WTC11 (cell line): ENCODE measurements around the gene CPEB4. TPM values are rescaled to one million over a fixed set of nuclear protein-coding genes. Genes with fewer than 3 reads are reported as not detected.

Experiments used
- ATAC-seq: fragments of 200-7000 bp; cut with Tn5 transposase; 2 replicates; pipeline ENCODE4 v1.10.0; 2021; ENCODE audit warnings: mild to moderate bottlenecking, moderate library complexity
- CTCF ChIA-PET: fragments of 300-600 bp; sonication (Branson Sonifier 250); formaldehyde crosslinking; loops from one replicate; lab custom pipeline; 2021; ENCODE audit warnings: antibody characterized with exemption; lab: Charles Lee
- POLR2A ChIA-PET: fragments of 350-600 bp; sonication (Branson Sonifier 250); formaldehyde crosslinking; loops from one replicate; lab custom pipeline; 2021; ENCODE audit warnings: antibody characterized with exemption; lab: Charles Lee
- DNase-seq: peaks from one replicate; pipeline ENCODE4 v3.0.0; 2021; ENCODE audit warnings: low spot score
- H3K27ac Mint-ChIP-seq: 2 replicates; pipeline ENCODE4 v1.8.0; 2021; ENCODE audit warnings: mixed read lengths
- H3K27me3 Mint-ChIP-seq: 2 replicates; pipeline ENCODE4 v1.8.0; 2021; ENCODE audit warnings: low read depth, mild to moderate bottlenecking, moderate library complexity, mixed read lengths
- H3K36me3 Mint-ChIP-seq: 2 replicates; pipeline ENCODE4 v1.8.0; 2021; ENCODE audit warnings: mixed read lengths
- H3K4me1 Mint-ChIP-seq: 2 replicates; pipeline ENCODE4 v1.8.0; 2022; ENCODE audit warnings: mixed read lengths
- H3K4me3 Mint-ChIP-seq: 2 replicates; pipeline ENCODE4 v1.8.0; 2021; ENCODE audit warnings: mild to moderate bottlenecking, moderate library complexity, mixed read lengths
- H3K9me3 Mint-ChIP-seq: 2 replicates; pipeline ENCODE4 v1.8.0; 2021; ENCODE audit warnings: mixed read lengths
- CREM ChIP-seq: sonication (generic); formaldehyde crosslinking; IDR thresholded peaks from 2 replicates; pipeline ENCODE4 v1.8.1; 2022; ENCODE audit warnings: mild to moderate bottlenecking, missing genetic modification reagents, moderate library complexity
- FOXK1 ChIP-seq: sonication (generic); formaldehyde crosslinking; IDR thresholded peaks from 2 replicates; pipeline ENCODE4 v1.8.0; 2022; ENCODE audit warnings: mild to moderate bottlenecking, moderate library complexity, missing genetic modification reagents
- GRHL2 ChIP-seq: fragments of 250-450 bp; sonication (Bioruptor Pico); IDR thresholded peaks from 2 replicates; pipeline ENCODE4 v1.8.0; 2022; ENCODE audit warnings: mild to moderate bottlenecking, moderate library complexity; ENCODE audit not compliant: insufficient replicate concordance, severe bottlenecking
- JUN ChIP-seq: sonication (generic); formaldehyde crosslinking; IDR thresholded peaks from 2 replicates; pipeline ENCODE4 v1.8.0; 2023; ENCODE audit warnings: mild to moderate bottlenecking, missing genetic modification reagents
- MAX ChIP-seq: sonication (generic); formaldehyde crosslinking; IDR thresholded peaks from 2 replicates; pipeline ENCODE4 v1.8.0; 2022; ENCODE audit warnings: mild to moderate bottlenecking, missing genetic modification reagents
- NR2C2 ChIP-seq: sonication (generic); formaldehyde crosslinking; IDR thresholded peaks from 2 replicates; pipeline ENCODE4 v1.8.0; 2022; ENCODE audit warnings: mild to moderate bottlenecking, missing genetic modification reagents
- PRDM15 ChIP-seq: sonication (generic); formaldehyde crosslinking; IDR thresholded peaks from 2 replicates; pipeline ENCODE4 v1.8.0; 2022; ENCODE audit warnings: missing genetic modification reagents
- PRRX2 ChIP-seq: fragments of 250-450 bp; sonication (Bioruptor Pico); IDR thresholded peaks from 2 replicates; pipeline ENCODE4 v1.8.0; 2021; ENCODE audit warnings: mild to moderate bottlenecking
- SOX15 ChIP-seq: fragments of 250-450 bp; sonication (Bioruptor Pico); IDR thresholded peaks from 2 replicates; pipeline ENCODE4 v1.9.0; 2021; ENCODE audit warnings: mild to moderate bottlenecking
- ZNF138 ChIP-seq: sonication (generic); formaldehyde crosslinking; conservative IDR thresholded peaks from 2 replicates; pipeline ENCODE4 v1.8.1; 2022; ENCODE audit warnings: mild to moderate bottlenecking, moderate library complexity, missing genetic modification reagents
- ZNF219 ChIP-seq: sonication (generic); formaldehyde crosslinking; IDR thresholded peaks from 2 replicates; pipeline ENCODE4 v1.8.0; 2023; ENCODE audit warnings: missing genetic modification reagents, mild to moderate bottlenecking, borderline replicate concordance
- total RNA-seq: library from RNA; stranded (reverse); gene quantifications from 3 replicates; pipeline ENCODE4 v1.2.3, GENCODE V29; 2021
- TF ChIP-seq, protein P1 (sequence below): fragments of 250-450 bp; sonication (Bioruptor Pico); IDR thresholded peaks from 2 replicates; pipeline ENCODE4 v2.1.2; 2022; ENCODE audit warnings: mild to moderate bottlenecking, moderate library complexity
- TF ChIP-seq, protein P2 (sequence below): sonication (generic); formaldehyde crosslinking; IDR thresholded peaks from 2 replicates; pipeline ENCODE4 v1.8.0; 2022; ENCODE audit warnings: mild to moderate bottlenecking, missing genetic modification reagents
- TF ChIP-seq, protein P3 (sequence below): sonication (generic); formaldehyde crosslinking; IDR thresholded peaks from 2 replicates; pipeline ENCODE4 v1.8.1; 2023; ENCODE audit warnings: mild to moderate bottlenecking, missing genetic modification reagents, moderate library complexity
- TF ChIP-seq, protein P4 (sequence below): fragments of 250-450 bp; sonication (Bioruptor Pico); conservative IDR thresholded peaks from 2 replicates; pipeline ENCODE4 v1.9.0; 2021; ENCODE audit warnings: mild to moderate bottlenecking
- TF ChIP-seq, protein P5 (sequence below): sonication (generic); formaldehyde crosslinking; IDR thresholded peaks from 2 replicates; pipeline ENCODE4 v1.8.0; 2023; ENCODE audit warnings: missing genetic modification reagents, mild to moderate bottlenecking, borderline replicate concordance

CPEB4 gene
- total RNA-seq, 1 experiment from 2014 or later: 12.7 TPM

GRCh38 chr5:173963867-173964441, 75.8 kb downstream of the CPEB4 start:
- H3K27me3 Mint-ChIP-seq: no peaks in the 10 kb centered on the region
- TF ChIP-seq FOXK1: peak; percentile 48; the same call in 1 of the 2 replicates
- TF ChIP-seq, protein P1, sequence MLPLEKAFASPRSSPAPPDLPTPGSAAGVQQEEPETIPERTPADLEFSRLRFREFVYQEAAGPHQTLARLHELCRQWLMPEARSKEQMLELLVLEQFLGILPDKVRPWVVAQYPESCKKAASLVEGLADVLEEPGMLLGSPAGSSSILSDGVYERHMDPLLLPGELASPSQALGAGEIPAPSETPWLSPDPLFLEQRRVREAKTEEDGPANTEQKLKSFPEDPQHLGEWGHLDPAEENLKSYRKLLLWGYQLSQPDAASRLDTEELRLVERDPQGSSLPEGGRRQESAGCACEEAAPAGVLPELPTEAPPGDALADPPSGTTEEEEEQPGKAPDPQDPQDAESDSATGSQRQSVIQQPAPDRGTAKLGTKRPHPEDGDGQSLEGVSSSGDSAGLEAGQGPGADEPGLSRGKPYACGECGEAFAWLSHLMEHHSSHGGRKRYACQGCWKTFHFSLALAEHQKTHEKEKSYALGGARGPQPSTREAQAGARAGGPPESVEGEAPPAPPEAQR (CRISPR knock-in tag): no peak
- H3K36me3 Mint-ChIP-seq: no peaks in the 10 kb centered on the region
- peak overlapping the region; percentile 90 for H3K27ac Mint-ChIP-seq
- peak overlapping the region; percentile 41; the same call in 1 of the 2 replicates for H3K4me3 Mint-ChIP-seq
- DNase-seq (peak; percentile 61), ATAC-seq (peak; percentile 83)
- CTCF ChIA-PET: interaction anchor here (0.7 to 3.0 kb wide), 8 partner anchors 9 to 391 kb away, joined by 3 to 25 read pairs (median 6); partner anchors contain the start of gene BOD1
- H3K9me3 Mint-ChIP-seq: no peaks in the 10 kb centered on the region
- peaks cover 48% of the 10 kb centered on the region for H3K4me1 Mint-ChIP-seq
- POLR2A ChIA-PET: interaction anchor here (0.6 to 2.1 kb wide), 9 partner anchors 9 to 348 kb away, joined by 3 to 10 read pairs (median 3); partner anchors contain the start of gene CPEB4

GRCh38 chr5:173964506-173964905, 76.4 kb downstream of the CPEB4 start:
- Mint-ChIP-seq H3K27me3 (peaks cover 3% of the 10 kb centered on the region; the same call in 1 of the 2 replicates), H3K4me1 (peaks cover 53% of the 10 kb centered on the region), H3K27ac (0 out of 2 replicates have a peak overlapping the region, but pooled peaks have one; percentile 7), H3K9me3 (no peaks in the 10 kb centered on the region), H3K36me3 (no peaks in the 10 kb centered on the region), H3K4me3 (peak overlapping the region; percentile 13)
- DNase-seq: no peak
- ATAC-seq: no peak
- POLR2A ChIA-PET: interaction anchor here (0.7 to 2.1 kb wide), 5 partner anchors 70 to 349 kb away, joined by 3 to 10 read pairs (median 3); partner anchors contain the start of gene CPEB4
- TF ChIP-seq ZNF219 (no peak), ZNF138 (CRISPR knock-in tag) (no peak), MAX (no peak), GRHL2 (no peak), CREM (CRISPR knock-in tag) (no peak)
- TF ChIP-seq, protein P2, sequence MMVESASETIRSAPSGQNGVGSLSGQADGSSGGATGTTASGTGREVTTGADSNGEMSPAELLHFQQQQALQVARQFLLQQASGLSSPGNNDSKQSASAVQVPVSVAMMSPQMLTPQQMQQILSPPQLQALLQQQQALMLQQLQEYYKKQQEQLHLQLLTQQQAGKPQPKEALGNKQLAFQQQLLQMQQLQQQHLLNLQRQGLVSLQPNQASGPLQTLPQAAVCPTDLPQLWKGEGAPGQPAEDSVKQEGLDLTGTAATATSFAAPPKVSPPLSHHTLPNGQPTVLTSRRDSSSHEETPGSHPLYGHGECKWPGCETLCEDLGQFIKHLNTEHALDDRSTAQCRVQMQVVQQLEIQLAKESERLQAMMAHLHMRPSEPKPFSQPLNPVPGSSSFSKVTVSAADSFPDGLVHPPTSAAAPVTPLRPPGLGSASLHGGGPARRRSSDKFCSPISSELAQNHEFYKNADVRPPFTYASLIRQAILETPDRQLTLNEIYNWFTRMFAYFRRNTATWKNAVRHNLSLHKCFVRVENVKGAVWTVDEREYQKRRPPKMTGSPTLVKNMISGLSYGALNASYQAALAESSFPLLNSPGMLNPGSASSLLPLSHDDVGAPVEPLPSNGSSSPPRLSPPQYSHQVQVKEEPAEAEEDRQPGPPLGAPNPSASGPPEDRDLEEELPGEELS: no peak
- TF ChIP-seq, protein P3, sequence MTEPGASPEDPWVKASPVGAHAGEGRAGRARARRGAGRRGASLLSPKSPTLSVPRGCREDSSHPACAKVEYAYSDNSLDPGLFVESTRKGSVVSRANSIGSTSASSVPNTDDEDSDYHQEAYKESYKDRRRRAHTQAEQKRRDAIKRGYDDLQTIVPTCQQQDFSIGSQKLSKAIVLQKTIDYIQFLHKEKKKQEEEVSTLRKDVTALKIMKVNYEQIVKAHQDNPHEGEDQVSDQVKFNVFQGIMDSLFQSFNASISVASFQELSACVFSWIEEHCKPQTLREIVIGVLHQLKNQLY (CRISPR knock-in tag): no peak
- TF ChIP-seq, protein P4, sequence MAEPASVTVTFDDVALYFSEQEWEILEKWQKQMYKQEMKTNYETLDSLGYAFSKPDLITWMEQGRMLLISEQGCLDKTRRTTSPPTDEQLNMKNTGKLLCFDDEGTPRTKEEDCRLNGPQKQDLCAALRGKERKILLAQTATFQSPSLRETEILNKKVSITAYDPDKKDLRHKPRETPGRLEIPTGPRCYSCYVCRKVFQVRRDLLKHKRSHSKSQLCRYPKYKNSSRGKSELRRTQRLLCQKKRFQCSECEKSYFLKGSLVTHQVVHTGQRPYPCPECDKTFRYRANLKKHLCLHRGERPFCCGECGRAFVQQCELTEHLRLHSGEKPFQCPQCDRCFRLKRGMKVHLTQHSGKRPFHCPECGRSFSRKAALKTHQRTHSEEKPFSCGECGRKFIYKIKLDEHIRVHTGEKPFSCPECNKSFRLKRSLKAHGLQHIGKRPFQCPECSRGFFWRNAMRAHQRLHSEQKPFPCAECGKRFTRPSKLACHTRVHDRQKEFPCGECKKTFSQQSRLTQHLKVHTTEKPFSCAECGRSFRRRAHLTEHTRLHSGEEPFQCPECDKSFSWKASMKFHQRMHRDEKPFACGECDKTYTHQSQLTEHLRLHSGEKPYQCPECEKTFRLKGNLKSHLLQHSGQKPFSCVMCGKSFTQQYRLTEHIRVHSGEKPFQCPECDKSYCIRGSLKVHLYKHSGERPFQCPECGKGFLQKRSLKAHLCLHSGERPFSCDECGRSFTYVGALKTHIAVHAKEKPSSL (CRISPR knock-in tag): no peak
- CTCF ChIA-PET: interaction anchor here (1.3 to 3.0 kb wide), 4 partner anchors 8 to 39 kb away, joined by 3 to 25 read pairs (median 12); no protein-coding TSS in a partner anchor

GRCh38 chr5:173967241-173967640, 79.1 kb downstream of the CPEB4 start:
- H3K27ac Mint-ChIP-seq: no peak overlapping the region
- H3K27me3 Mint-ChIP-seq: peaks cover 3% of the 10 kb centered on the region; the same call in 1 of the 2 replicates
- peaks cover 75% of the 10 kb centered on the region for H3K4me1 Mint-ChIP-seq
- H3K9me3 Mint-ChIP-seq: 0 out of 2 replicates have a peak, but pooled peaks cover 6% of the 10 kb centered on the region
- ATAC-seq: no peak
- POLR2A ChIA-PET: no interaction called here
- no peak for DNase-seq
- no peaks in the 10 kb centered on the region for H3K36me3 Mint-ChIP-seq
- H3K4me3 Mint-ChIP-seq: no peak overlapping the region
- CTCF ChIA-PET: interaction anchor here (1.0 to 1.6 kb wide), 2 partner anchors 43 to 351 kb away, joined by 3 read pairs; partner anchors contain the start of gene BOD1
- TF ChIP-seq PRRX2 (CRISPR knock-in tag): no peak
- TF ChIP-seq SOX15 (CRISPR knock-in tag): no peak
- TF ChIP-seq NR2C2 (CRISPR knock-in tag): no peak
- TF ChIP-seq JUN (CRISPR knock-in tag): no peak
- TF ChIP-seq, protein P5, sequence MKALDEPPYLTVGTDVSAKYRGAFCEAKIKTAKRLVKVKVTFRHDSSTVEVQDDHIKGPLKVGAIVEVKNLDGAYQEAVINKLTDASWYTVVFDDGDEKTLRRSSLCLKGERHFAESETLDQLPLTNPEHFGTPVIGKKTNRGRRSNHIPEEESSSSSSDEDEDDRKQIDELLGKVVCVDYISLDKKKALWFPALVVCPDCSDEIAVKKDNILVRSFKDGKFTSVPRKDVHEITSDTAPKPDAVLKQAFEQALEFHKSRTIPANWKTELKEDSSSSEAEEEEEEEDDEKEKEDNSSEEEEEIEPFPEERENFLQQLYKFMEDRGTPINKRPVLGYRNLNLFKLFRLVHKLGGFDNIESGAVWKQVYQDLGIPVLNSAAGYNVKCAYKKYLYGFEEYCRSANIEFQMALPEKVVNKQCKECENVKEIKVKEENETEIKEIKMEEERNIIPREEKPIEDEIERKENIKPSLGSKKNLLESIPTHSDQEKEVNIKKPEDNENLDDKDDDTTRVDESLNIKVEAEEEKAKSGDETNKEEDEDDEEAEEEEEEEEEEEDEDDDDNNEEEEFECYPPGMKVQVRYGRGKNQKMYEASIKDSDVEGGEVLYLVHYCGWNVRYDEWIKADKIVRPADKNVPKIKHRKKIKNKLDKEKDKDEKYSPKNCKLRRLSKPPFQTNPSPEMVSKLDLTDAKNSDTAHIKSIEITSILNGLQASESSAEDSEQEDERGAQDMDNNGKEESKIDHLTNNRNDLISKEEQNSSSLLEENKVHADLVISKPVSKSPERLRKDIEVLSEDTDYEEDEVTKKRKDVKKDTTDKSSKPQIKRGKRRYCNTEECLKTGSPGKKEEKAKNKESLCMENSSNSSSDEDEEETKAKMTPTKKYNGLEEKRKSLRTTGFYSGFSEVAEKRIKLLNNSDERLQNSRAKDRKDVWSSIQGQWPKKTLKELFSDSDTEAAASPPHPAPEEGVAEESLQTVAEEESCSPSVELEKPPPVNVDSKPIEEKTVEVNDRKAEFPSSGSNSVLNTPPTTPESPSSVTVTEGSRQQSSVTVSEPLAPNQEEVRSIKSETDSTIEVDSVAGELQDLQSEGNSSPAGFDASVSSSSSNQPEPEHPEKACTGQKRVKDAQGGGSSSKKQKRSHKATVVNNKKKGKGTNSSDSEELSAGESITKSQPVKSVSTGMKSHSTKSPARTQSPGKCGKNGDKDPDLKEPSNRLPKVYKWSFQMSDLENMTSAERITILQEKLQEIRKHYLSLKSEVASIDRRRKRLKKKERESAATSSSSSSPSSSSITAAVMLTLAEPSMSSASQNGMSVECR: no peak
- no peak for TF ChIP-seq PRDM15
